H1 (cell line): ENCODE data around the gene MRPS15. TPM values are rescaled to one million over a fixed set of nuclear protein-coding genes. Genes with fewer than 3 reads are reported as not detected.

Experiments
- CTCF ChIA-PET: fragments of 300-600 bp; sonication (Branson Sonifier 250); formaldehyde crosslinking; loops from one replicate; lab custom pipeline; 2021; ENCODE audit not compliant: partially characterized antibody; lab: Charles Lee
- POLR2A ChIA-PET: fragments of 300-600 bp; sonication (Branson Sonifier 250); formaldehyde crosslinking; loops from one replicate; lab custom pipeline; 2021; ENCODE audit warnings: inconsistent platforms; ENCODE audit not compliant: partially characterized antibody; lab: Charles Lee
- DNase-seq, 2 experiments: peaks; one replicate each; pipeline versions ENCODE4 v3.0.0 to v3.0.0-alpha.2; 2010 to 2022; ENCODE audit warnings: low spot score in 2 of 2, low read depth in 1 of 2, mixed read lengths in 1 of 2
- FAIRE-seq: peaks from 2 replicates; lab custom pipeline; 2011; peaks lifted over from hg19 to GRCh38; lab: Jason Lieb, UNC
- H2AFZ ChIP-seq: 2 replicates; pipeline ENCODE4 v1.8.1; 2012; ENCODE audit warnings: low read length, inconsistent platforms
- H2AK5ac ChIP-seq: 2 replicates; pipeline ENCODE4 v1.6.1; 2013; ENCODE audit warnings: low read depth, low read length
- H2BK120ac ChIP-seq: replicated peaks from 2 replicates; pipeline ENCODE3; 2013; ENCODE audit warnings: low read depth, low read length, inconsistent platforms
- H2BK12ac ChIP-seq: 2 replicates; pipeline ENCODE4 v1.6.1; 2013; ENCODE audit warnings: low read depth, low read length
- H2BK15ac ChIP-seq: 2 replicates; pipeline ENCODE4 v1.6.1; 2013; ENCODE audit warnings: low read length
- H2BK20ac ChIP-seq: 2 replicates; pipeline ENCODE4 v1.6.1; 2013; ENCODE audit warnings: low read length
- H2BK5ac ChIP-seq: 2 replicates; pipeline ENCODE4 v1.6.1; 2013; ENCODE audit warnings: low read depth, low read length
- H3K14ac ChIP-seq: 2 replicates; pipeline ENCODE4 v1.6.1; 2013; ENCODE audit warnings: inconsistent platforms; ENCODE audit not compliant: insufficient read length
- H3K18ac ChIP-seq: 2 replicates; pipeline ENCODE4 v1.6.1; 2013; ENCODE audit warnings: low read length; ENCODE audit errors: extremely low read depth
- H3K23ac ChIP-seq: 2 replicates; pipeline ENCODE4 v1.6.1; 2013; ENCODE audit warnings: inconsistent platforms; ENCODE audit not compliant: insufficient read length
- H3K23me2 ChIP-seq: 2 replicates; pipeline ENCODE4 v1.6.1; 2013; ENCODE audit warnings: low read depth, low read length
- H3K27ac ChIP-seq: 2 replicates; pipeline ENCODE4 v1.6.1; 2011; ENCODE audit warnings: low read depth, low read length, inconsistent platforms
- H3K27me3 ChIP-seq, 4 experiments: replicated peaks in 1 of 4; 1 replicate in 1 of 4; 2 replicates in 3 of 4; pipeline versions ENCODE4 v1.6.1 to v1.8.1; 2011 to 2013; ENCODE audit warnings: low read length in 3 of 4, mild to moderate bottlenecking in 3 of 4, inconsistent platforms in 2 of 4, mixed read lengths in 2 of 4, moderate library complexity in 1 of 4; ENCODE audit not compliant: control insufficient read depth in 3 of 4, insufficient read depth in 3 of 4; ENCODE audit errors: extremely low read depth in 1 of 4
- H3K36me3 ChIP-seq, 4 experiments: 2 replicates each; pipeline versions ENCODE4 v1.6.1 to v1.8.1; 2011 to 2013; ENCODE audit warnings: mild to moderate bottlenecking in 4 of 4, low read length in 3 of 4, moderate library complexity in 2 of 4, control low read depth in 1 of 4, inconsistent platforms in 1 of 4; ENCODE audit not compliant: insufficient read depth in 4 of 4, control insufficient read depth in 2 of 4
- H3K4ac ChIP-seq: replicated peaks from 2 replicates; pipeline ENCODE3; 2013; ENCODE audit warnings: low read length, low read depth, mixed read lengths, inconsistent platforms; ENCODE audit not compliant: insufficient read length
- H3K4me1 ChIP-seq, 4 experiments: replicated peaks in 1 of 4; 1 replicate in 1 of 4; 2 replicates in 3 of 4; pipeline versions ENCODE4 v1.6.1 to v1.8.1; 2011 to 2013; ENCODE audit warnings: low read length in 3 of 4, inconsistent platforms in 2 of 4, mixed read lengths in 1 of 4; ENCODE audit not compliant: insufficient read depth in 4 of 4, control insufficient read depth in 3 of 4
- H3K4me2 ChIP-seq, 2 experiments: 2 replicates each; pipeline versions ENCODE4 v1.6.1 to v1.8.1; 2011 to 2013; ENCODE audit warnings: low read depth in 2 of 2, low read length in 2 of 2, control low read depth in 1 of 2, inconsistent platforms in 1 of 2, mild to moderate bottlenecking in 1 of 2; ENCODE audit not compliant: insufficient read depth in 1 of 2
- H3K4me3 ChIP-seq, 4 experiments: fragments of 200-600, 300-600 bp in 1 of 4; sonication (generic), shearing (Covaris generic), sonication (Bioruptor Twin) in 1 of 4; 2 replicates each; pipeline versions ENCODE4 v1.5.1 to v1.8.1; 2011 to 2016; ENCODE audit warnings: low read length in 4 of 4, low read depth in 3 of 4, control low read depth in 2 of 4, inconsistent platforms in 2 of 4, mild to moderate bottlenecking in 2 of 4, mixed read lengths in 1 of 4, moderate library complexity in 1 of 4; ENCODE audit not compliant: insufficient read depth in 2 of 4; ENCODE audit errors: extremely low read depth in 1 of 4
- H3K56ac ChIP-seq: replicated peaks from 2 replicates; pipeline ENCODE3; 2013; ENCODE audit warnings: low read depth, mild to moderate bottlenecking, mixed read lengths, low read length, inconsistent platforms; ENCODE audit not compliant: insufficient read length
- H3K79me1 ChIP-seq: 2 replicates; pipeline ENCODE4 v1.6.1; 2013; ENCODE audit warnings: low read depth, low read length, control low read depth
- H3K79me2 ChIP-seq, 2 experiments: 2 replicates each; pipeline versions ENCODE4 v1.6.1 to v1.8.1; 2012 to 2013; ENCODE audit warnings: low read length in 2 of 2, mild to moderate bottlenecking in 2 of 2, inconsistent platforms in 1 of 2; ENCODE audit not compliant: insufficient read depth in 2 of 2, control insufficient read depth in 1 of 2
- H3K9ac ChIP-seq, 4 experiments: replicated peaks in 1 of 4; 1 replicate in 1 of 4; 2 replicates in 3 of 4; pipeline versions ENCODE4 v1.6.1 to v1.8.1; 2011 to 2013; ENCODE audit warnings: low read depth in 3 of 4, low read length in 3 of 4, control low read depth in 2 of 4, mild to moderate bottlenecking in 2 of 4, moderate library complexity in 2 of 4, inconsistent platforms in 1 of 4; ENCODE audit errors: extremely low read depth in 1 of 4
- H3K9me3 ChIP-seq, 2 experiments: 2 replicates each; pipeline versions ENCODE4 v1.6.1 to v1.8.1; 2012 to 2013; ENCODE audit warnings: mild to moderate bottlenecking in 2 of 2, moderate library complexity in 2 of 2, control low read depth in 1 of 2, inconsistent platforms in 1 of 2, low read depth in 1 of 2, low read length in 1 of 2, mixed read lengths in 1 of 2; ENCODE audit not compliant: insufficient read depth in 2 of 2
- H4K20me1 ChIP-seq, 2 experiments: replicated peaks in 1 of 2; 2 replicates each; pipeline versions ENCODE3 to v1.8.1; 2011 to 2013; ENCODE audit warnings: inconsistent platforms in 2 of 2, low read length in 2 of 2, mild to moderate bottlenecking in 1 of 2; ENCODE audit not compliant: insufficient read depth in 2 of 2, control insufficient read depth in 1 of 2
- H4K5ac ChIP-seq: 2 replicates; pipeline ENCODE4 v1.6.1; 2013; ENCODE audit warnings: low read length, low read depth, mixed read lengths, inconsistent platforms; ENCODE audit not compliant: insufficient read length
- H4K8ac ChIP-seq: 2 replicates; pipeline ENCODE4 v1.8.0; 2013; ENCODE audit warnings: mild to moderate bottlenecking, moderate library complexity, low read length, inconsistent platforms; ENCODE audit not compliant: insufficient read depth; ENCODE audit errors: extremely low read depth
- H4K91ac ChIP-seq: replicated peaks from 2 replicates; pipeline ENCODE3; 2013; ENCODE audit warnings: low read length, mixed read lengths, inconsistent platforms; ENCODE audit not compliant: insufficient read length
- BRCA1 ChIP-seq: IDR thresholded peaks from 2 replicates; pipeline ENCODE4 v1.6.1; 2012; ENCODE audit warnings: low read depth, low read length, improper control_type of control experiment
- SRF ChIP-seq: IDR thresholded peaks from 2 replicates; pipeline ENCODE4 v1.6.1; 2011; ENCODE audit warnings: mild to moderate bottlenecking, low read depth, low read length, moderate library complexity
- WGBS, 2 experiments: shearing (Covaris generic) in 1 of 2; methylation state at CpG; one replicate each; pipeline versions ENCODE4 v1.1.6 to v1.1.7; 2013 to 2015; ENCODE audit warnings: low lambda C conversion rate in 2 of 2, mixed read lengths in 2 of 2, inconsistent platforms in 1 of 2, low coverage in 1 of 2, missing lambda C conversion rate in 1 of 2; ENCODE audit not compliant: insufficient replicate concordance in 2 of 2, insufficient coverage in 1 of 2, insufficient read length in 1 of 2; ENCODE audit errors: extremely low coverage in 1 of 2, missing lambda C conversion rate in 1 of 2; 5-methylcytosine and 5-hydroxymethylcytosine counted together
- polyA plus RNA-seq, 7 experiments: library from polyadenylated mRNA; depleted of rRNA in 3 of 7; stranded (reverse) in 5 of 7; unstranded in 2 of 7; fragments of >200 nt in 5 of 7; fragments of 200-250 nt in 2 of 7; gene quantifications; 1 replicate in 5 of 7; 2 replicates in 1 of 7; 4 replicates in 1 of 7; pipeline versions ENCODE4 v1.2.1 to v1.2.3, GENCODE V29; 2011 to 2013; ENCODE audit warnings: missing spikeins in 2 of 7, mixed read lengths in 2 of 7
- total RNA-seq: library from RNA; stranded (reverse); fragmentation: NEBNext Ultra II Directional; extraction: Animal tissue kit (Norgen Biotek cat#: 25700); gene quantifications from 2 replicates; pipeline ENCODE4 v1.2.1, GENCODE V29; 2021

The MRPS15 gene
- total and polyA plus RNA-seq, 2 of the 8 experiments (the other 6 are each of a cell fraction or from before 2014, with no cell fraction given), result 53.6 to 129 TPM

- no peak overlapping the region for H2BK15ac ChIP-seq
- H3K14ac ChIP-seq, result no peak overlapping the region
- H4K5ac ChIP-seq, result no peak overlapping the region
- no peak overlapping the region for H2BK5ac ChIP-seq
- no peaks in the 10 kb centered on the region for H4K20me1 ChIP-seq
- no peak overlapping the region for H2AK5ac ChIP-seq
- no peaks in the 10 kb centered on the region for H3K36me3 ChIP-seq
- no peak for TF ChIP-seq BRCA1
- no peak for TF ChIP-seq SRF
- H3K23me2 ChIP-seq, result no peaks in the 10 kb centered on the region
- H2BK120ac ChIP-seq, result no peak overlapping the region
- no peaks in the 10 kb centered on the region for H3K27me3 ChIP-seq
- POLR2A ChIA-PET, result interaction anchor here (1.6 kb wide), 1 partner anchor 10 kb away, joined by 5 read pairs; no protein-coding TSS in a partner anchor
- WGBS, 2 experiments, result 91% methylated on average over 2 of the region's 2 CpGs; no CpG with 5 or more reads in 1 of the 2 experiments
- no peak overlapping the region for H3K27ac ChIP-seq
- no peak overlapping the region for H4K8ac ChIP-seq
- no peak overlapping the region for H3K23ac ChIP-seq
- no peak overlapping the region for H2BK20ac ChIP-seq
- H3K79me2 ChIP-seq, result no peaks in the 10 kb centered on the region
- no peak overlapping the region for H3K4me2 ChIP-seq
- CTCF ChIA-PET, result interaction anchor here (0.6 to 1.8 kb wide), 2 partner anchors 137 to 807 kb away, joined by 3 to 4 read pairs; no protein-coding TSS in a partner anchor
- H3K18ac ChIP-seq, result no peak overlapping the region
- H3K4me1 ChIP-seq, result peaks cover 0 to 2% (median 0%) of the 10 kb centered on the region in 4 experiments; a peak in 2 of 7 replicates
- no peak overlapping the region for H3K4ac ChIP-seq
- H2AFZ ChIP-seq, result no peak overlapping the region
- no peak overlapping the region for H3K9ac ChIP-seq
- no peak overlapping the region for H4K91ac ChIP-seq
- DNase-seq (no peak), FAIRE-seq (no peak)
- no peaks in the 10 kb centered on the region for H3K79me1 ChIP-seq
- H2BK12ac ChIP-seq, result no peak overlapping the region
- H3K9me3 ChIP-seq, result no peaks in the 10 kb centered on the region
- H3K4me3 ChIP-seq, result no peak overlapping the region
- no peak overlapping the region for H3K56ac ChIP-seq
These were observed 16.0 kb upstream of the MRPS15 start for GRCh38 chr1:36480161-36480560.
